ENCODE results near the gene EPHB1.

The EPHB1 gene

DNA sequence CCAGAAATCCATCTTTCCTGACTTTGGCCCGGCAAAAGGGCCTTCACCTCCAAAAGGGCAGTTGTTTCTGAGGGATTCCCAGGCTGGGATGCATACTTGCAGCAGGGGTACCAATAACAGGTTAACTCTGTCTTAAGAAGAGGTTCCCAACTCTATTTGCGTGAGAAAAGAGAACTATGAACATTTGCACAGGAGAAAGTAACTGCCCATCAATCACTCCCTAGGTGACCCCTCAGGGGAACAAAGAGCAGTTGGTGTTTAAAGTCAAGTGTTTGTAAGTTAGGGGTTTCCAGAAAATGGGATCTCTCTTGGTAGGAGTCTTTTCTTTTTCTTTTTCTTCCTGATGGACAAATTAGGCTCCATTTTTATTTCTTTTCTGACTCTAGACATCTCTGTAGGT lies 97.3 kb downstream of the EPHB1 start:
- TF ChIP-seq, protein P1, sequence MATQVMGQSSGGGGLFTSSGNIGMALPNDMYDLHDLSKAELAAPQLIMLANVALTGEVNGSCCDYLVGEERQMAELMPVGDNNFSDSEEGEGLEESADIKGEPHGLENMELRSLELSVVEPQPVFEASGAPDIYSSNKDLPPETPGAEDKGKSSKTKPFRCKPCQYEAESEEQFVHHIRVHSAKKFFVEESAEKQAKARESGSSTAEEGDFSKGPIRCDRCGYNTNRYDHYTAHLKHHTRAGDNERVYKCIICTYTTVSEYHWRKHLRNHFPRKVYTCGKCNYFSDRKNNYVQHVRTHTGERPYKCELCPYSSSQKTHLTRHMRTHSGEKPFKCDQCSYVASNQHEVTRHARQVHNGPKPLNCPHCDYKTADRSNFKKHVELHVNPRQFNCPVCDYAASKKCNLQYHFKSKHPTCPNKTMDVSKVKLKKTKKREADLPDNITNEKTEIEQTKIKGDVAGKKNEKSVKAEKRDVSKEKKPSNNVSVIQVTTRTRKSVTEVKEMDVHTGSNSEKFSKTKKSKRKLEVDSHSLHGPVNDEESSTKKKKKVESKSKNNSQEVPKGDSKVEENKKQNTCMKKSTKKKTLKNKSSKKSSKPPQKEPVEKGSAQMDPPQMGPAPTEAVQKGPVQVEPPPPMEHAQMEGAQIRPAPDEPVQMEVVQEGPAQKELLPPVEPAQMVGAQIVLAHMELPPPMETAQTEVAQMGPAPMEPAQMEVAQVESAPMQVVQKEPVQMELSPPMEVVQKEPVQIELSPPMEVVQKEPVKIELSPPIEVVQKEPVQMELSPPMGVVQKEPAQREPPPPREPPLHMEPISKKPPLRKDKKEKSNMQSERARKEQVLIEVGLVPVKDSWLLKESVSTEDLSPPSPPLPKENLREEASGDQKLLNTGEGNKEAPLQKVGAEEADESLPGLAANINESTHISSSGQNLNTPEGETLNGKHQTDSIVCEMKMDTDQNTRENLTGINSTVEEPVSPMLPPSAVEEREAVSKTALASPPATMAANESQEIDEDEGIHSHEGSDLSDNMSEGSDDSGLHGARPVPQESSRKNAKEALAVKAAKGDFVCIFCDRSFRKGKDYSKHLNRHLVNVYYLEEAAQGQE (IDR thresholded peaks at IDR 0.05; ENCODE audit: insufficient read depth in 1 of 2, low read depth in 2 of 2, low read length in 2 of 2): no peak
- TF ChIP-seq POLR2AphosphoS5 (IDR thresholded peaks at IDR 0.05; ENCODE audit: low read depth, low read length) (no peak), TAF1 (IDR thresholded peaks at IDR 0.05; ENCODE audit: borderline replicate concordance, insufficient read depth, low read length) (no peak), FOXP2 (optimal IDR thresholded peaks at IDR 0.05; ENCODE audit: borderline replicate concordance, extremely low read depth, extremely low read length, insufficient read depth) (no peak), SIN3A (IDR thresholded peaks at IDR 0.05; ENCODE audit: borderline replicate concordance, insufficient read depth, low read length) (no peak)

DNA sequence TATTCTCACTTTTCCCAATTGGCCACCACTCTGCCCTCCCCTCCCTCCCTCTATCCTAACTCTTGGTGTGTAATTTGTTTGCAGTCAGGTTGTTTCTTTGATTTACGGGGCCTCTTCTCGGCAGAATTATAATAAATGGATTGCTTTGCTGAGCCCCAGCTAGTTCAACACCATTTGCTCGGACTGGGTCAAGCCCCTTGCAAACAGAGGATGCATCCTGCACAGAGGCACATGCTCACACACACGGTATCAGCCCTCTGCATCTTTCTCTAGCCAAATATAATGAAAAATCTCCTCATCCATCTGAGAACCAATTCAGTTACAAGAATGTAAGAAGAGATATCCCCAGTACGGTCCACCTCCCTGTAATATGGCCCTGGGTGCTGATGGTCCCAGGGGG lies 97.7 kb downstream of the EPHB1 start:
- no peak for TF ChIP-seq TAF1 (IDR thresholded peaks at IDR 0.05; ENCODE audit: borderline replicate concordance, insufficient read depth, low read length)
- TF ChIP-seq POLR2AphosphoS5 (IDR thresholded peaks at IDR 0.05; ENCODE audit: low read depth, low read length): no peak
- TF ChIP-seq, protein P1 (IDR thresholded peaks at IDR 0.05; ENCODE audit: insufficient read depth in 1 of 2, low read depth in 2 of 2, low read length in 2 of 2): no peak
- TF ChIP-seq SIN3A (IDR thresholded peaks at IDR 0.05; ENCODE audit: borderline replicate concordance, insufficient read depth, low read length): no peak
- no peak for TF ChIP-seq FOXP2 (optimal IDR thresholded peaks at IDR 0.05; ENCODE audit: borderline replicate concordance, extremely low read depth, extremely low read length, insufficient read depth)

DNA sequence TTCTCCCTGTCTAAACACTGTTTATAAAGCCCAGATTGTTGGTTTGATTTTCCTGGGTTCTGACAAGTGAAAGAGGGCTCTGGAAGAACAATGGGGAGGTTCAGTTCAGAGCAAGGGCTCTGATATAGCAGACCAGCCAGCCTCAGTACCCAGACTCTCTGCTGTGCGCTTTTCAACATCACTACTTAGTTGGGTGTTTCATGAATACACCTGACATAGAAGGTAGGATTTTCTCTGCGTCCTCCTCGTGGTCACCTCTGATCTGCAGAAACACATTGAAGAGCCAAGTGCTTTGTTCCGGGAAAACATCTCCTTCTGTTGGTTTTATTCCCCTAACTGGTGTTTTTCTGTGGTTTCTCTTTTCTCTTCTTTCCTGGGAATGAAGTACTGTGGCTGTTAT lies 99.5 kb downstream of the EPHB1 start:
- no peak for TF ChIP-seq FOXP2 (optimal IDR thresholded peaks at IDR 0.05; ENCODE audit: borderline replicate concordance, extremely low read depth, extremely low read length, insufficient read depth)
- no peak for TF ChIP-seq TAF1 (IDR thresholded peaks at IDR 0.05; ENCODE audit: borderline replicate concordance, insufficient read depth, low read length)
- no peak for TF ChIP-seq SIN3A (IDR thresholded peaks at IDR 0.05; ENCODE audit: borderline replicate concordance, insufficient read depth, low read length)
- TF ChIP-seq POLR2AphosphoS5 (IDR thresholded peaks at IDR 0.05; ENCODE audit: low read depth, low read length): no peak
- TF ChIP-seq, protein P1 (IDR thresholded peaks at IDR 0.05; ENCODE audit: insufficient read depth in 1 of 2, low read depth in 2 of 2, low read length in 2 of 2): no peak

DNA sequence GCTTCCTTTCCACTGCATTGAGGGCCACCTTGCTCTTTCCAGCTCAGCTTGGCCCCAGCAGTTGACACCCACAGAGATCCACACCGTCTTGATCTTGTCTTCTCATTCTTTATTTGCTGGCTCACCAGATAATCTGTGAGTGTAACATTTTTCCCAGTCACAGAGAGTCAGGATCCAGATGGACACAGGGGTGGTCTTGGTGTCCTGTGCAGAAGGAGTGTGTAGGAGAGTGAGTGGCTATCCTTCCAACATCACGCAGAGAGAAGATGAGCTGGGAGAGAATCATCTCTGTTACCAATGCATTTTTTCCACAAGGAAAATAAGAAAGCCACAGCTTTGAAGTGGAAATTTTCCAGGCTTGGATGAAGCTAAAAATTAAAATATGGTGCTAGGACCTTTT lies 100.1 kb downstream of the EPHB1 start:
- no peak for TF ChIP-seq SIN3A (IDR thresholded peaks at IDR 0.05; ENCODE audit: borderline replicate concordance, insufficient read depth, low read length)
- TF ChIP-seq, protein P1 (IDR thresholded peaks at IDR 0.05; ENCODE audit: insufficient read depth in 1 of 2, low read depth in 2 of 2, low read length in 2 of 2): no peak
- no peak for TF ChIP-seq TAF1 (IDR thresholded peaks at IDR 0.05; ENCODE audit: borderline replicate concordance, insufficient read depth, low read length)
- TF ChIP-seq FOXP2 (optimal IDR thresholded peaks at IDR 0.05; ENCODE audit: borderline replicate concordance, extremely low read depth, extremely low read length, insufficient read depth): no peak
- TF ChIP-seq POLR2AphosphoS5 (IDR thresholded peaks at IDR 0.05; ENCODE audit: low read depth, low read length): no peak

DNA sequence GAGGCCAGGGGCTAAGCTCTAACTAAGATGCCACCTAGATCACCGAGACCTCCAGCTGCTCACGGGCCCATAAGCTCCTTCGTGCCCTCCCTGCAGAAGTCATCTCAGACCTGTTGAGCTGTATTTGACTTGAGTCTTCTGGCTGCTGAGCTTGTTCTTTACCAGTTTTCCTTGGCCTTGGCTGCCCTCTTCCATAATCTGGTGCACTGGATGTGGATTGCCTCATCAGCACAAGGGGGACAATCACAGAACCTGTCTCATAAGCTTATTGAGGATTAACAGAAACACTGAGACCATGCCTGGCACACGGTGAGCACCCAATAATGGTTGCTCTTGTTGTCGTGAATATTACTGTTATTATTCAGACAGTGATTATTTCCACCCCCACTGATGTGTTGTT lies 101.1 kb downstream of the EPHB1 start:
- TF ChIP-seq, protein P1 (IDR thresholded peaks at IDR 0.05; ENCODE audit: insufficient read depth in 1 of 2, low read depth in 2 of 2, low read length in 2 of 2): no peak
- TF ChIP-seq POLR2AphosphoS5 (IDR thresholded peaks at IDR 0.05; ENCODE audit: low read depth, low read length): no peak
- TF ChIP-seq FOXP2 (optimal IDR thresholded peaks at IDR 0.05; ENCODE audit: borderline replicate concordance, extremely low read depth, extremely low read length, insufficient read depth): no peak
- no peak for TF ChIP-seq SIN3A (IDR thresholded peaks at IDR 0.05; ENCODE audit: borderline replicate concordance, insufficient read depth, low read length)
- TF ChIP-seq TAF1 (IDR thresholded peaks at IDR 0.05; ENCODE audit: borderline replicate concordance, insufficient read depth, low read length): no peak

All from PFSK-1 (cell line).